Measurements from ENCODE around the gene GLIS2. TPM values are rescaled to one million over a fixed set of nuclear protein-coding genes. Genes with fewer than 3 reads are reported as not detected.
A peak's percentile ranks its signal among the peaks of the same experiment; 100 is the strongest.

Gene GLIS2
- total RNA-seq, 1 experiment from 2014 or later = 18.2 TPM

DNA sequence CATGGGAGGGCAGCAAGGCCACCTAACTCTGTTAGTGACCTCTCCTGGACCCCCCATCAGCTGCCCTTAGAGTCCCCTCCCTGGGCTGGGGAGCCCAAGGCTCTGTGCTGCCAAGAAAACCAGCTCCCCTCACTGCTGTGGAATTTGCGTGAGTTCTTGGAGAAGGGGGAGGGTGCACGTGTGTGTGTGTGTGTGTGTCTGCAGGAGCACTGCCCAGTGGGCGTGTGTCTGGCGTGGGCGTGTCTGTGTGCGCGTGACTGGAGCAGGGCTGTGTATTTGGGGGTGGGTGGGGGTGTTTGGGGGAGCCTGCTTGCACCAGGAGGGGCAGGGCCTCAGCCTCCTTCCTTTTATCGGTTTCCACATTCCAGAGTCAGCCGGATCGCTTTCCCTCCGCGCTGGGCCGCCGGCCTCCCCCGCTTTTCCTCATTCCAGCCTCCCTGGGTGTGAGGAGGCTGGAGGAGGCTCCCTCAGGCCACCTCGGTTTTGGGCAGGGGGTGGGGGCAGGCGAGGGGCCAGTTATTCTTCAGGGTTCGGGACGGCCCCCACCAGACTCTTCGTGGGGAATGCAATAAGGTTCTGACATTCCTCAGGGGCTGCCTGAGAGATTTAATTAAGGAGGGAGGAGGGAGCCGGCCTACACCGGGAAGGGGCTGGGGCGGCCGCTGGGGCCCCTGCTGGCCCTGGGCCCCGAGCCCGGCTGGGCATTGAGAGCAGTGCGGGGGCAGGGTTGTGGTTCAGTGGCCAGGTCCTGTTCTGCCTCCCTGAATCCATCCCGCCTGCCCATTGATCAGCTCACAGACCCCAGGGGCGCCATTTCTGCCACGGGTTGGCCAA lies 58.3 kb downstream of the GLIS2 start:
- RAD21 ChIA-PET (ENCODE audit: low non-redundant PET in 1 of 2, low total read pairs in 2 of 2, uncharacterized antibody in 2 of 2, unreplicated experiment in 2 of 2) = interaction anchor here in 1 of 2 experiments (1.0 kb wide), 1 partner anchor 15 kb away, joined by 3 read pairs; no protein-coding TSS in a partner anchor
- Histone ChIP-seq H3K27me3 (ENCODE audit: insufficient read depth, low read length) (no peaks in the 10 kb centered on the region), H3K4me2 (ENCODE audit: low read length) (peak overlapping the region; percentile 99), H3K79me2 (ENCODE audit: insufficient read depth, low read length) (peaks cover 17% of the 10 kb centered on the region; the same call in 1 of the 2 replicates), H3K27ac (ENCODE audit: low read depth, low read length) (peak overlapping the region; percentile 72), H2AFZ (ENCODE audit: low read depth, low read length, poor library complexity, severe bottlenecking) (no peak overlapping the region), H4K20me1 (ENCODE audit: insufficient read depth) (no peaks in the 10 kb centered on the region), H3K9me2 (ENCODE audit: insufficient read depth) (no peaks in the 10 kb centered on the region), H3K36me3 (ENCODE audit: control insufficient read depth in 1 of 2, insufficient read depth in 2 of 2, low read length in 2 of 2) (no peaks in the 10 kb centered on the region), H3K4me1 (ENCODE audit: control insufficient read depth in 1 of 2, insufficient read depth in 2 of 2, low read length in 2 of 2) (peaks cover 38 to 76% of the 10 kb centered on the region in 2 experiments), H3K4me3 (replicated peaks in 1 of 2; ENCODE audit: low read depth in 1 of 2, low read length in 2 of 2) (peak overlapping the region in 1 of 2 experiments; percentile 80; a peak in 2 of 4 replicates), H3K9ac (ENCODE audit: low read length) (peak overlapping the region; percentile 52), H3K9me3 (ENCODE audit: control insufficient read depth in 1 of 2, insufficient read depth in 1 of 2, low read depth in 1 of 2, low read length in 2 of 2) (no peaks in the 10 kb centered on the region)
- DNase-seq (ENCODE audit: low read depth, low spot score) (no peak), ATAC-seq (peak; percentile 18)
- intact Hi-C loops (cut with micrococcal nuclease) = no loop called here
- BruUV-seq (replicated peaks) = no TSS peak
- CTCF ChIA-PET = interaction anchor here (3.3 kb wide), 1 partner anchor 29 kb away, joined by 23 read pairs; no protein-coding TSS in a partner anchor
- POLR2A ChIA-PET = interaction anchor here (0.9 to 1.1 kb wide), 2 partner anchors 17 to 89 kb away, joined by 3 to 6 read pairs; no protein-coding TSS in a partner anchor
- TF ChIP-seq, protein P1, sequence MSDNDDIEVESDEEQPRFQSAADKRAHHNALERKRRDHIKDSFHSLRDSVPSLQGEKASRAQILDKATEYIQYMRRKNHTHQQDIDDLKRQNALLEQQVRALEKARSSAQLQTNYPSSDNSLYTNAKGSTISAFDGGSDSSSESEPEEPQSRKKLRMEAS (IDR thresholded peaks at IDR 0.05) = peak; percentile 51
- peak; percentile 16; the same call in 1 of the 2 replicates for TF ChIP-seq SP1 (IDR thresholded peaks at IDR 0.05; ENCODE audit: low read depth)
- peak; percentile 83 for TF ChIP-seq EGR1 (IDR thresholded peaks at IDR 0.05; ENCODE audit: low read depth)
- TF ChIP-seq POLR2A (IDR thresholded peaks at IDR 0.05; ENCODE audit: borderline replicate concordance, extremely low read depth, insufficient read depth, insufficient read length) = no peak

DNA sequence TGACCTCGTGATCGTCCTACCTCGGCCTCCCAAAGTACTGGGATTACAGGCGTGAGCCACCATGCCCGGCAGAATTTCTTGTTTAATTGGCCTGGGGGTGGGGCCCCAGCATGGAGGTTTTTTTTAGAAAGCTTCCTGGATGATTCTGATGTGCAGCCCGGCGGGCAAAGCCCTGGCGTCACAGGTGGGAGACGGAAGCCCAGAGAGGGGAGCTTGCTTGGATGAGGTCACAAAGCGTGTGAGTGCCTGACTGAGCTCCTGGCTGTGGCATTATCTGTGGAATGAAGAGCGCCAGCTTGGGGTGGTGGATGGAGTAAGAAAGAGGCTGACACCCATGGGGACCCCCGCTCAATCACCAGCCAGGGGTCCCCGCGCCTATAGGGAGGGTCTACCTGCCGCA lies 59.9 kb downstream of the GLIS2 start:
- no peak for TF ChIP-seq YY1 (IDR thresholded peaks at IDR 0.05; ENCODE audit: extremely low read depth, insufficient replicate concordance, low read depth, low read length)
- TF ChIP-seq ZFX (IDR thresholded peaks at IDR 0.05) = no peak
- no peak for TF ChIP-seq TCF7L2 (IDR thresholded peaks at IDR 0.05; ENCODE audit: borderline replicate concordance, extremely low read depth, insufficient read depth, insufficient read length)
- no peak for TF ChIP-seq EZH2phosphoT487 (IDR thresholded peaks at IDR 0.05; ENCODE audit: borderline replicate concordance)
- TF ChIP-seq EGR1 (IDR thresholded peaks at IDR 0.05; ENCODE audit: low read depth) = no peak
- no peak for TF ChIP-seq CBX3 (IDR thresholded peaks at IDR 0.05; ENCODE audit: low read depth)
- TF ChIP-seq ZNF274 (IDR thresholded peaks at IDR 0.05; ENCODE audit: low read depth, low read length) = no peak
- TF ChIP-seq, protein P2, sequence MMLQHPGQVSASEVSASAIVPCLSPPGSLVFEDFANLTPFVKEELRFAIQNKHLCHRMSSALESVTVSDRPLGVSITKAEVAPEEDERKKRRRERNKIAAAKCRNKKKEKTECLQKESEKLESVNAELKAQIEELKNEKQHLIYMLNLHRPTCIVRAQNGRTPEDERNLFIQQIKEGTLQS (IDR thresholded peaks at IDR 0.05) = no peak
- TF ChIP-seq JUND (IDR thresholded peaks at IDR 0.05) = no peak
- TF ChIP-seq FOSL1 (IDR thresholded peaks at IDR 0.05; ENCODE audit: low read depth) = no peak
- TF ChIP-seq RAD21 (IDR thresholded peaks at IDR 0.05; ENCODE audit: low read depth) = no peak
- TF ChIP-seq, protein P1 (IDR thresholded peaks at IDR 0.05) = no peak
- TF ChIP-seq POLR2A (IDR thresholded peaks at IDR 0.05; ENCODE audit: borderline replicate concordance, extremely low read depth, insufficient read depth, insufficient read length) = no peak
- no peak for TF ChIP-seq ELF1 (IDR thresholded peaks at IDR 0.05; ENCODE audit: borderline replicate concordance, low read depth)
- TF ChIP-seq SRF (IDR thresholded peaks at IDR 0.05; ENCODE audit: low read depth) = no peak
- TF ChIP-seq POLR2AphosphoS5 (IDR thresholded peaks at IDR 0.05; ENCODE audit: low read depth, low read length) = no peak
- TF ChIP-seq SP1 (IDR thresholded peaks at IDR 0.05; ENCODE audit: low read depth) = no peak
- Histone ChIP-seq H3K27ac (ENCODE audit: low read depth, low read length) (no peak overlapping the region), H2AFZ (ENCODE audit: low read depth, low read length, poor library complexity, severe bottlenecking) (no peak overlapping the region), H3K36me3 (ENCODE audit: control insufficient read depth in 1 of 2, insufficient read depth in 2 of 2, low read length in 2 of 2) (no peaks in the 10 kb centered on the region), H3K27me3 (ENCODE audit: insufficient read depth, low read length) (no peaks in the 10 kb centered on the region), H3K4me1 (ENCODE audit: control insufficient read depth in 1 of 2, insufficient read depth in 2 of 2, low read length in 2 of 2) (peaks cover 37 to 69% of the 10 kb centered on the region in 2 experiments), H3K79me2 (ENCODE audit: insufficient read depth, low read length) (peaks cover 17% of the 10 kb centered on the region; the same call in 1 of the 2 replicates), H3K4me3 (replicated peaks in 1 of 2; ENCODE audit: low read depth in 1 of 2, low read length in 2 of 2) (no peak overlapping the region), H3K9me3 (ENCODE audit: control insufficient read depth in 1 of 2, insufficient read depth in 1 of 2, low read depth in 1 of 2, low read length in 2 of 2) (no peaks in the 10 kb centered on the region), H3K9me2 (ENCODE audit: insufficient read depth) (no peaks in the 10 kb centered on the region), H4K20me1 (ENCODE audit: insufficient read depth) (no peaks in the 10 kb centered on the region), H3K4me2 (ENCODE audit: low read length) (no peak overlapping the region), H3K9ac (ENCODE audit: low read length) (no peak overlapping the region)
- POLR2A ChIA-PET = interaction anchor here (1.1 kb wide), 1 partner anchor 19 kb away, joined by 3 read pairs; no protein-coding TSS in a partner anchor
- no TSS peak for BruUV-seq (replicated peaks)
- no peak for ATAC-seq
- DNase-seq (ENCODE audit: low read depth, low spot score) = no peak
- RAD21 ChIA-PET (ENCODE audit: low non-redundant PET in 1 of 2, low total read pairs in 2 of 2, uncharacterized antibody in 2 of 2, unreplicated experiment in 2 of 2) = no interaction called here
- intact Hi-C loops (cut with micrococcal nuclease) = no loop called here
- CTCF ChIA-PET = interaction anchor here (3.3 kb wide), 1 partner anchor 27 kb away, joined by 23 read pairs; no protein-coding TSS in a partner anchor
